SK-N-SH (cell line): Measurements from ENCODE around the gene UGDH. TPM values are rescaled to one million over a fixed set of nuclear protein-coding genes. Genes with fewer than 3 reads are reported as not detected.

ENCODE experiments used
- CTCF ChIA-PET: fragments of 300-600, 350-600 bp; formaldehyde crosslinking; extraction: SDS; loops from one replicate; lab custom pipeline; 2021; lab: Yijun Ruan, JAX
- POLR2A ChIA-PET: fragments of 350-600 bp; sonication (Branson Sonifier 250); formaldehyde crosslinking; extraction: SDS; loops from one replicate; lab custom pipeline; 2020; ENCODE audit warnings: antibody characterized with exemption, inconsistent platforms; lab: Yijun Ruan, JAX
- DNase-seq: peaks from one replicate; pipeline ENCODE4 v3.0.0; 2012
- H2AFZ ChIP-seq: fragments of 200-600 bp; sonication (generic); 2 replicates; pipeline ENCODE4 v1.8.1; 2016; ENCODE audit warnings: antibody characterized with exemption, mild to moderate bottlenecking, low read depth
- H3F3A ChIP-seq: fragments of 200-600 bp; sonication (generic); replicated peaks from 2 replicates; pipeline ENCODE3; 2016; ENCODE audit warnings: antibody characterized with exemption, mild to moderate bottlenecking; ENCODE audit not compliant: insufficient read depth
- H3K27ac ChIP-seq, 2 experiments: fragments of 200-500 bp in 1 of 2; fragments of 200-600 bp in 1 of 2; sonication (Bioruptor generic) in 1 of 2; sonication (generic), shearing (Covaris generic) in 1 of 2; 2 replicates each; pipeline versions ENCODE4 v1.5.1 to v1.6.1; 2014 to 2016; ENCODE audit warnings: low read depth in 2 of 2, inconsistent platforms in 1 of 2, low read length in 1 of 2, mild to moderate bottlenecking in 1 of 2, mixed read lengths in 1 of 2
- H3K27me3 ChIP-seq: fragments of 200-600 bp; sonication (generic), shearing (Covaris generic); 2 replicates; pipeline ENCODE4 v1.6.1; 2016; ENCODE audit warnings: mixed run types; ENCODE audit not compliant: insufficient read depth
- H3K36me3 ChIP-seq, 2 experiments: fragments of 200-500 bp in 1 of 2; fragments of 200-600 bp in 1 of 2; sonication (Bioruptor generic) in 1 of 2; sonication (generic) in 1 of 2; replicated peaks in 1 of 2; 2 replicates each; pipeline versions ENCODE3 to v1.5.1; 2014 to 2016; ENCODE audit warnings: low read length in 1 of 2, mild to moderate bottlenecking in 1 of 2; ENCODE audit not compliant: insufficient read depth in 2 of 2, control insufficient read depth in 1 of 2
- H3K4me1 ChIP-seq, 2 experiments: fragments of 200-500 bp in 1 of 2; fragments of 200-600 bp in 1 of 2; sonication (Bioruptor generic) in 1 of 2; sonication (generic), shearing (Covaris generic) in 1 of 2; 2 replicates each; pipeline versions ENCODE4 v1.5.1 to v1.6.1; 2014 to 2016; ENCODE audit warnings: low read depth in 1 of 2, low read length in 1 of 2, mixed run types in 1 of 2; ENCODE audit not compliant: insufficient read depth in 2 of 2, control insufficient read depth in 1 of 2
- H3K4me2 ChIP-seq: fragments of 200-600 bp; sonication (generic), shearing (Covaris generic); 2 replicates; pipeline ENCODE4 v1.6.1; 2017; ENCODE audit warnings: mixed run types
- H3K4me3 ChIP-seq, 2 experiments: fragments of 200-500 bp in 1 of 2; fragments of 200-600 bp in 1 of 2; sonication (Bioruptor generic) in 1 of 2; sonication (generic), shearing (Covaris generic) in 1 of 2; 2 replicates each; pipeline versions ENCODE4 v1.5.1 to v1.8.1; 2014 to 2016; ENCODE audit warnings: low read depth in 2 of 2, inconsistent platforms in 1 of 2, low read length in 1 of 2, mild to moderate bottlenecking in 1 of 2, mixed read lengths in 1 of 2, moderate library complexity in 1 of 2
- H3K79me2 ChIP-seq: fragments of 200-600 bp; sonication (generic); 2 replicates; pipeline ENCODE4 v1.8.1; 2017; ENCODE audit warnings: mild to moderate bottlenecking; ENCODE audit not compliant: insufficient read depth
- H3K9ac ChIP-seq: fragments of 200-600 bp; sonication (generic); 2 replicates; pipeline ENCODE4 v1.6.1; 2017; ENCODE audit warnings: mixed run types
- H3K9me2 ChIP-seq: fragments of 200-600 bp; sonication (generic); 2 replicates; pipeline ENCODE4 v1.6.1; 2017; ENCODE audit warnings: mixed run types
- H3K9me3 ChIP-seq: fragments of 200-600 bp; sonication (generic); 2 replicates; pipeline ENCODE4 v1.6.1; 2017; ENCODE audit warnings: mixed run types, mild to moderate bottlenecking, moderate library complexity
- H4K20me1 ChIP-seq: fragments of 200-600 bp; sonication (generic); 2 replicates; pipeline ENCODE4 v1.6.1; 2017; ENCODE audit warnings: mild to moderate bottlenecking, mixed run types; ENCODE audit not compliant: insufficient read depth
- CHD2 ChIP-seq: fragments of 150-350 bp; IDR thresholded peaks from 2 replicates; pipeline ENCODE4 v1.6.1; 2018; ENCODE audit warnings: low read length; ENCODE audit not compliant: partially characterized antibody
- CTCF ChIP-seq: fragments of 200-600 bp; sonication (generic); IDR thresholded peaks from 2 replicates; pipeline ENCODE4 v1.6.1; 2017; ENCODE audit warnings: antibody characterized with exemption, mild to moderate bottlenecking, moderate library complexity
- ELF1 ChIP-seq: IDR thresholded peaks from 2 replicates; pipeline ENCODE4 v1.4.0; 2012
- EP300 ChIP-seq, 2 experiments: IDR thresholded peaks; 2 replicates each; pipeline versions ENCODE4 v1.4.0 to v1.6.1; 2012; ENCODE audit warnings: borderline replicate concordance in 1 of 2, low read depth in 1 of 2, low read length in 1 of 2
- EZH2phosphoT487 ChIP-seq: fragments of 200-600 bp; sonication (generic); IDR thresholded peaks from 2 replicates; pipeline ENCODE4 v1.6.1; 2017; ENCODE audit warnings: low read depth, mixed run types, mild to moderate bottlenecking, antibody characterized with exemption, moderate library complexity, borderline replicate concordance
- FOSL2 ChIP-seq: IDR thresholded peaks from 2 replicates; pipeline ENCODE4 v1.4.0; 2012; ENCODE audit warnings: low read depth, mild to moderate bottlenecking, moderate library complexity, borderline replicate concordance
- FOXJ3 ChIP-seq: sonication (generic); formaldehyde crosslinking; IDR thresholded peaks from 2 replicates; pipeline ENCODE4 v1.5.1; 2020; ENCODE audit warnings: mild to moderate bottlenecking, missing genetic modification reagents
- JUND ChIP-seq: IDR thresholded peaks from 2 replicates; pipeline ENCODE4 v1.4.0; 2012
- MEF2A ChIP-seq: IDR thresholded peaks from 2 replicates; pipeline ENCODE4 v1.4.0; 2012; ENCODE audit warnings: low read depth, borderline replicate concordance
- NFIC ChIP-seq: IDR thresholded peaks from 2 replicates; pipeline ENCODE4 v1.4.0; 2012; ENCODE audit warnings: borderline replicate concordance
- NRF1 ChIP-seq: IDR thresholded peaks from 2 replicates; pipeline ENCODE4 v1.6.1; 2012; ENCODE audit warnings: low read depth, mild to moderate bottlenecking, low read length
- POLR2AphosphoS5 ChIP-seq: IDR thresholded peaks from 2 replicates; pipeline ENCODE4 v1.6.1; 2012; ENCODE audit warnings: low read depth, low read length
- REST ChIP-seq: IDR thresholded peaks from 2 replicates; pipeline ENCODE4 v1.6.1; 2012; ENCODE audit warnings: mild to moderate bottlenecking, low read depth, low read length, moderate library complexity
- RXRA ChIP-seq: IDR thresholded peaks from 2 replicates; pipeline ENCODE4 v1.4.0; 2012; ENCODE audit warnings: low read depth, mild to moderate bottlenecking, borderline replicate concordance
- SIN3A ChIP-seq: IDR thresholded peaks from 2 replicates; pipeline ENCODE4 v1.6.1; 2012; ENCODE audit warnings: low read depth, mild to moderate bottlenecking, low read length, moderate library complexity, borderline replicate concordance
- TAF1 ChIP-seq: IDR thresholded peaks from 2 replicates; pipeline ENCODE4 v1.6.1; 2012; ENCODE audit warnings: low read depth, mild to moderate bottlenecking, low read length, moderate library complexity, borderline replicate concordance
- TEAD4 ChIP-seq: IDR thresholded peaks from 2 replicates; pipeline ENCODE4 v1.4.0; 2012; ENCODE audit warnings: mild to moderate bottlenecking, borderline replicate concordance; ENCODE audit not compliant: insufficient read depth
- USF2 ChIP-seq: fragments of 150-350 bp; IDR thresholded peaks from 2 replicates; pipeline ENCODE4 v1.6.1; 2017; ENCODE audit warnings: antibody characterized with exemption, low read length, low read depth, borderline replicate concordance
- ZBTB33 ChIP-seq: IDR thresholded peaks from 2 replicates; pipeline ENCODE4 v1.4.0; 2012; ENCODE audit warnings: low read depth, borderline replicate concordance
- WGBS: methylation state at CpG from one replicate; pipeline ENCODE4 v1.1.6; 2017; ENCODE audit warnings: low lambda C conversion rate; 5-methylcytosine and 5-hydroxymethylcytosine counted together
- polyA plus RNA-seq, 3 experiments: library from polyadenylated mRNA; depleted of rRNA; stranded (reverse); fragments of >200 nt; gene quantifications; 2 replicates each; pipeline ENCODE4 v1.2.3, GENCODE V29; 2012
- TF ChIP-seq, protein P1 (sequence below): IDR thresholded peaks from 2 replicates; pipeline ENCODE4 v1.4.0; 2012; ENCODE audit warnings: low read depth

UGDH gene
- polyA plus RNA-seq, 1 of the 3 experiments (the other 2 are of a cell fraction): 41.6 TPM

DNA sequence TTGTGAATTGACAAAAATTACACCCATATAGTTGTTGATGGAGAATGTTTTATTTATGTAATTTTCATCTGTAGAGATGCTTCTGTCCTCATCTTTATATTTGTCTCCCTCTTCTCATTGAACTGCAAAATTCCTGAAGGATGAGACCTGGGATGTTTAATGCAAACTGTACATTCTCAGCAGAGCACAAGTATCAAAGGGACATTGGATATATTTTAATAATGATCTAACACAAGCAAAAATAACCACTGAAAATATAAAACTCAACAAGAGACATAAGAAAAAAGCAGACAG, 28.6 kb downstream of the UGDH start (continued):
- TF ChIP-seq, protein P1, sequence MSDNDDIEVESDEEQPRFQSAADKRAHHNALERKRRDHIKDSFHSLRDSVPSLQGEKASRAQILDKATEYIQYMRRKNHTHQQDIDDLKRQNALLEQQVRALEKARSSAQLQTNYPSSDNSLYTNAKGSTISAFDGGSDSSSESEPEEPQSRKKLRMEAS: no peak
- no peak for TF ChIP-seq USF2
- no peak for TF ChIP-seq RXRA

- CTCF ChIA-PET: no interaction called here
- H3K4me1 ChIP-seq: peaks cover 0 to 12% of the 10 kb centered on the region in 2 experiments; a peak in 2 of 4 replicates
- TF ChIP-seq EZH2phosphoT487 (no peak), FOXJ3 (CRISPR knock-in tag) (no peak), JUND (no peak), EP300 (IDR thresholded peaks at IDR 0.05; ENCODE audit: borderline replicate concordance in 1 of 2, low read depth in 1 of 2, low read length in 1 of 2) (no peak), FOSL2 (no peak), REST (no peak), POLR2AphosphoS5 (no peak), CHD2 (no peak), SIN3A (no peak), NRF1 (no peak), ELF1 (no peak), TEAD4 (no peak), CTCF (no peak), ZBTB33 (no peak), USF2 (no peak), TAF1 (no peak), MEF2A (no peak), NFIC (no peak)
- TF ChIP-seq, protein P1: no peak
Observed at GRCh38 chr4:39497909-39498726, 29.1 kb downstream of the UGDH start.

More at GRCh38 chr4:39497909-39498726, 29.1 kb downstream of the UGDH start:
- no peak for DNase-seq
- H2AFZ ChIP-seq: no peak overlapping the region
- H4K20me1 ChIP-seq: no peaks in the 10 kb centered on the region; the same call in 1 of the 2 replicates
- H3K9me2 ChIP-seq: no peaks in the 10 kb centered on the region
- H3K27me3 ChIP-seq: no peaks in the 10 kb centered on the region
- H3K9ac ChIP-seq: no peak overlapping the region
- 84% methylated on average over 1 of the region's 1 CpG for WGBS
- peaks cover 26 to 48% of the 10 kb centered on the region in 2 experiments for H3K36me3 ChIP-seq
- POLR2A ChIA-PET: interaction anchor here (0.6 kb wide), 1 partner anchor 321 kb away, joined by 3 read pairs; no protein-coding TSS in a partner anchor
- H3K4me2 ChIP-seq: no peak overlapping the region
- H3K79me2 ChIP-seq: peaks cover 13% of the 10 kb centered on the region; the same call in 1 of the 2 replicates
- H3K4me3 ChIP-seq: no peak overlapping the region
- H3K9me3 ChIP-seq: no peaks in the 10 kb centered on the region
- H3K27ac ChIP-seq: no peak overlapping the region
- peaks cover 48% of the 10 kb centered on the region for H3F3A ChIP-seq
